Chondrocyte (in vitro differentiated cells): ENCODE results near the gene CACNA1C. TPM values are rescaled to one million over a fixed set of nuclear protein-coding genes. Genes with fewer than 3 reads are reported as not detected.

Source experiments
- DNase-seq: peaks from one replicate; pipeline ENCODE4 v3.0.0; 2021; ENCODE audit warnings: mixed read lengths, low spot score
- H3K27ac Mint-ChIP-seq: one replicate; pipeline ENCODE4 v1.8.0; 2021; ENCODE audit warnings: mild to moderate bottlenecking, moderate library complexity, mixed read lengths; ENCODE audit not compliant: unreplicated experiment
- H3K27me3 Mint-ChIP-seq: 2 replicates; pipeline ENCODE4 v1.8.0; 2021; ENCODE audit warnings: low read depth, mixed read lengths
- H3K36me3 Mint-ChIP-seq: 2 replicates; pipeline ENCODE4 v1.8.0; 2021; ENCODE audit warnings: low read depth, mixed read lengths
- H3K4me1 Mint-ChIP-seq: 2 replicates; pipeline ENCODE4 v1.8.0; 2021; ENCODE audit warnings: low read depth, mild to moderate bottlenecking, mixed read lengths
- H3K4me3 Mint-ChIP-seq: one replicate; pipeline ENCODE4 v1.8.0; 2021; ENCODE audit warnings: mild to moderate bottlenecking, moderate library complexity, mixed read lengths; ENCODE audit not compliant: unreplicated experiment
- H3K9me3 Mint-ChIP-seq: 2 replicates; pipeline ENCODE4 v1.8.0; 2021; ENCODE audit warnings: low read depth, mixed read lengths
- total RNA-seq: library from RNA; stranded (reverse); gene quantifications from 3 replicates; pipeline ENCODE4 v1.2.1, GENCODE V29; 2021
- TF ChIP-seq, protein P1 (sequence below): fragments of 200-600 bp; sonication (generic); IDR thresholded peaks from 2 replicates; pipeline ENCODE4 v1.5.0; 2021; ENCODE audit warnings: antibody characterized with exemption, mild to moderate bottlenecking, moderate library complexity

CACNA1C gene
- total RNA-seq, 1 donor from 2014 or later: 27.0 TPM

- TF ChIP-seq, protein P1, sequence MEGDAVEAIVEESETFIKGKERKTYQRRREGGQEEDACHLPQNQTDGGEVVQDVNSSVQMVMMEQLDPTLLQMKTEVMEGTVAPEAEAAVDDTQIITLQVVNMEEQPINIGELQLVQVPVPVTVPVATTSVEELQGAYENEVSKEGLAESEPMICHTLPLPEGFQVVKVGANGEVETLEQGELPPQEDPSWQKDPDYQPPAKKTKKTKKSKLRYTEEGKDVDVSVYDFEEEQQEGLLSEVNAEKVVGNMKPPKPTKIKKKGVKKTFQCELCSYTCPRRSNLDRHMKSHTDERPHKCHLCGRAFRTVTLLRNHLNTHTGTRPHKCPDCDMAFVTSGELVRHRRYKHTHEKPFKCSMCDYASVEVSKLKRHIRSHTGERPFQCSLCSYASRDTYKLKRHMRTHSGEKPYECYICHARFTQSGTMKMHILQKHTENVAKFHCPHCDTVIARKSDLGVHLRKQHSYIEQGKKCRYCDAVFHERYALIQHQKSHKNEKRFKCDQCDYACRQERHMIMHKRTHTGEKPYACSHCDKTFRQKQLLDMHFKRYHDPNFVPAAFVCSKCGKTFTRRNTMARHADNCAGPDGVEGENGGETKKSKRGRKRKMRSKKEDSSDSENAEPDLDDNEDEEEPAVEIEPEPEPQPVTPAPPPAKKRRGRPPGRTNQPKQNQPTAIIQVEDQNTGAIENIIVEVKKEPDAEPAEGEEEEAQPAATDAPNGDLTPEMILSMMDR: no peak
- no peaks in the 10 kb centered on the region for H3K36me3 Mint-ChIP-seq
- H3K4me3 Mint-ChIP-seq: no peak overlapping the region
- H3K4me1 Mint-ChIP-seq: peaks cover 27% of the 10 kb centered on the region
- no peaks in the 10 kb centered on the region for H3K9me3 Mint-ChIP-seq
- no peaks in the 10 kb centered on the region for H3K27me3 Mint-ChIP-seq
- H3K27ac Mint-ChIP-seq: no peak overlapping the region
- no peak for DNase-seq
Observed at GRCh38 chr12:2108166-2108565, 55.4 kb downstream of the CACNA1C start.

GRCh38 chr12:2108975-2109671 is 56.3 kb downstream of the CACNA1C start:
- H3K4me1 Mint-ChIP-seq: peaks cover 27% of the 10 kb centered on the region
- H3K4me3 Mint-ChIP-seq: no peak overlapping the region
- TF ChIP-seq, protein P1: no peak
- no peaks in the 10 kb centered on the region for H3K9me3 Mint-ChIP-seq
- no peaks in the 10 kb centered on the region for H3K36me3 Mint-ChIP-seq
- no peak for DNase-seq
- H3K27me3 Mint-ChIP-seq: no peaks in the 10 kb centered on the region
- no peak overlapping the region for H3K27ac Mint-ChIP-seq

DNA sequence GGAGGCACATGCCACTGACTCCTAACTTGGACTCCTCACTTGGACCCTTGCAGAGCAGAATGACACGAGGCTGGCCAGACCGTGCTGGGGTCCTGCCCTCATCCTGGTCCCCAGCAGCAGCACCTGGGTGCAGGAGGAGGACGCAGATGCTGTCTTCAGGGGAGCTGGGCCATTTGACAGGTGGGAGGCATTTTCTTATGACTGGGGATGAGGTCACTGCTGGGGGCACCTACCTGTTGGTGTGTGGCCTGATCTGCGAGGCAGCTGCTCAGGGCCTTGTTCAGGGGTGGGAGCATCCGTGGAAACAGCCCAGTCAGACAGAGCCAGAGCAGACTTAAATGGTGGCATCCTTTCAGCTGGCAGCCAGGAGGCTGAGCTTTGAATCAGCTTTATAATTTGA is 57.3 kb downstream of the CACNA1C start:
- Mint-ChIP-seq H3K27ac (no peak overlapping the region), H3K27me3 (no peaks in the 10 kb centered on the region), H3K9me3 (no peaks in the 10 kb centered on the region), H3K36me3 (no peaks in the 10 kb centered on the region), H3K4me3 (no peak overlapping the region), H3K4me1 (peaks cover 27% of the 10 kb centered on the region)
- TF ChIP-seq, protein P1: no peak
- no peak for DNase-seq

DNA sequence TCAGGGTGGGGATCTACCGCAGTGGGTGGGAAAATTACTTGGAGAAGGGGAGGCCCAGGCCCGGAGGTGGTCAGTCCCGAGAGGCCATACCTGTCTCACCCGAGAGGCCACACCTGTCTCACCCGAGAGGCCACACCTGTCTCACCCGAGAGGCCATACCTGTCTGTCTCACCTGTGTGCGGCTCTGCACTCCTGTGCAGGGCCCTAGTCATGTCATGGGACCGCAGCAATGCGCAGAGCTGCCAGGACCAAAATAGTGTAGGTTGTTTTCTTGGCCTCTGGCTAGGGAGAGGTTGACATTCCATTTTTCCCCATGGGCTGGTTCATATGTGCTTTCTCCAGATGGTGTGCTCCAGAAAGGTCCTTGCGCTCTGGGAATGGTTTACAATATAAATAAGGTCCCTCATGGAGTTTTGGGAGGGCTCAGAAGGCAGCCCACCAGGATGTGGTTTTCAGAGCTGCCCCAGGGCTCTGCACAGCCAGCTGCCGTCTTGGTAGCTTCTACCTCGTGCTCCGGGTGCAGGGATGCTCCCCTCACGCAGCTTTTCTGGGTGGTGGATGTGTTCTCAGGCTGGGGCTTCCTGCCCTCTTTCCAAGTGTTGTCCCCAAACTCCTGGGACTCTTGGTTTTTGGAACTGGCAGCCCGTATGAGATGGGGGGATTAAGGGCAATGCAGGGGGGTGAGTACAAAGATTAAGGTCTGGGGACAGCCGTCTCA is 58.2 kb downstream of the CACNA1C start:
- no peaks in the 10 kb centered on the region for H3K27me3 Mint-ChIP-seq
- H3K4me3 Mint-ChIP-seq: no peak overlapping the region
- peaks cover 4% of the 10 kb centered on the region for H3K36me3 Mint-ChIP-seq

DNA sequence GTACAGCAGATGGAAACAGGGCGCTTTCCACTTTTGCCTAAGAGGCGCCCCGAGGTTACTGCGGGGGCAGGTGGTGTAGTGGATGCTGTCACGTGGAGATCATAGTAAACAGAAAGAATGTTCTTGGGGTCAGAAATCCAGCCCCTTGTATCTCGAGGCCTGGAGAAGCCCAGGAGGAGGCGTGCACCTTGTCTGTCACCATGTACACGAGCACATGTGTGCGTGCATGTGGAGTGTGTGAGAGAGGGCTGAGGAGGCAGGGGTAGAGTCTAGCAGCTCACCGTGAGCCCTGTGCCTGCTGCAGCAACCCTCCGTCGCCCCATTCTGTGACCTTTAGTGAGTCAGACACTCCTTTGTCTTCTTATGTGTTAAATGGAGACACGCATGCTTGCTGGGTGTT is 59.0 kb downstream of the CACNA1C start:
- TF ChIP-seq, protein P1: no peak
- H3K4me3 Mint-ChIP-seq: no peak overlapping the region
- no peak for DNase-seq
- peak overlapping the region; percentile 81 for H3K27ac Mint-ChIP-seq
- no peaks in the 10 kb centered on the region for H3K27me3 Mint-ChIP-seq
- no peaks in the 10 kb centered on the region for H3K9me3 Mint-ChIP-seq
- peaks cover 7% of the 10 kb centered on the region for H3K36me3 Mint-ChIP-seq
- peaks cover 27% of the 10 kb centered on the region for H3K4me1 Mint-ChIP-seq

More for the DNA sequence above, 58.2 kb downstream of the CACNA1C start:
- peak overlapping the region; percentile 81 for H3K27ac Mint-ChIP-seq
- TF ChIP-seq, protein P1: no peak
- no peaks in the 10 kb centered on the region for H3K9me3 Mint-ChIP-seq
- H3K4me1 Mint-ChIP-seq: peaks cover 27% of the 10 kb centered on the region
- DNase-seq: no peak
